ENCODE measurements around the gene PIP5K1B.
"Not testable (repeated sequence)": the region's sequence is repeated elsewhere in the genome, so short reads cannot be mapped to it uniquely, and the experiment has no call there.

The PIP5K1B gene

GRCh38 chr9:68704814-68705530 lies at the start of gene PIP5K1B:
PIP5K1B (plus strand) TSS chr9:68705240; CDS start chr9:68822615, 117,375 bp downstream.
- DNase-seq (ENCODE audit: low spot score), result peak; percentile 74

- no peak for DNase-seq (ENCODE audit: low spot score)
Measured at GRCh38 chr9:68664036-68664435, 41.0 kb upstream of the PIP5K1B start.

- no peak for DNase-seq (ENCODE audit: low spot score)
Measured at GRCh38 chr9:68668127-68668526, 36.9 kb upstream of the PIP5K1B start.

- no peak for DNase-seq (ENCODE audit: low spot score)
Measured at GRCh38 chr9:68669218-68669617, 35.8 kb upstream of the PIP5K1B start.

- DNase-seq (ENCODE audit: low spot score), result no peak
Measured at GRCh38 chr9:68672215-68672614, 32.8 kb upstream of the PIP5K1B start.

- no peak for DNase-seq (ENCODE audit: low spot score)
Measured at GRCh38 chr9:68672625-68673024, 32.4 kb upstream of the PIP5K1B start.

GRCh38 chr9:68678430-68678829 lies 26.6 kb upstream of the PIP5K1B start:
- DNase-seq (ENCODE audit: low spot score), result peak; percentile 29

GRCh38 chr9:68683433-68683832 lies 21.6 kb upstream of the PIP5K1B start:
- DNase-seq (ENCODE audit: low spot score), result no peak

- no peak for DNase-seq (ENCODE audit: low spot score)
Measured at GRCh38 chr9:68685213-68685612, 19.8 kb upstream of the PIP5K1B start.

- DNase-seq (ENCODE audit: low spot score), result peak; percentile 22
Measured at GRCh38 chr9:68685770-68686169, 19.3 kb upstream of the PIP5K1B start.

- DNase-seq (ENCODE audit: low spot score), result no peak
Measured at GRCh38 chr9:68690088-68690487, 15.0 kb upstream of the PIP5K1B start.

GRCh38 chr9:68692519-68692918 lies 12.5 kb upstream of the PIP5K1B start:
- no peak for DNase-seq (ENCODE audit: low spot score)

- no peak for DNase-seq (ENCODE audit: low spot score)
Measured at GRCh38 chr9:68694125-68694524, 10.9 kb upstream of the PIP5K1B start.

- no peak for DNase-seq (ENCODE audit: low spot score)
Measured at GRCh38 chr9:68697851-68698250, 7.2 kb upstream of the PIP5K1B start.

- no peak for DNase-seq (ENCODE audit: low spot score)
Measured at GRCh38 chr9:68698943-68699509, 6.0 kb upstream of the PIP5K1B start.

GRCh38 chr9:68699625-68700024 lies 5.4 kb upstream of the PIP5K1B start:
- not testable (repeated sequence) for DNase-seq (ENCODE audit: low spot score)

- no peak for DNase-seq (ENCODE audit: low spot score)
Measured at GRCh38 chr9:68702493-68702892, 2.5 kb upstream of the PIP5K1B start.

- DNase-seq (ENCODE audit: low spot score), result no peak
Measured at GRCh38 chr9:68703672-68704071, 1.4 kb upstream of the PIP5K1B start.

- DNase-seq (ENCODE audit: low spot score), result peak; percentile 63
Measured at GRCh38 chr9:68704498-68704813, 584 bp upstream of the PIP5K1B start.

- peak; percentile 48 for DNase-seq (ENCODE audit: low spot score)
Measured at GRCh38 chr9:68705531-68706362, 707 bp downstream of the PIP5K1B start.

GRCh38 chr9:68706363-68707201 lies 1.5 kb downstream of the PIP5K1B start:
- peak; percentile 68 for DNase-seq (ENCODE audit: low spot score)

- no peak for DNase-seq (ENCODE audit: low spot score)
Measured at GRCh38 chr9:68707801-68708488, 2.9 kb downstream of the PIP5K1B start.
